WTC11 (cell line): ENCODE data around the gene WDR89. TPM values are rescaled to one million over a fixed set of nuclear protein-coding genes. Genes with fewer than 3 reads are reported as not detected.

Experiments
- ATAC-seq: fragments of 200-7000 bp; cut with Tn5 transposase; 2 replicates; pipeline ENCODE4 v1.10.0; 2021; ENCODE audit warnings: mild to moderate bottlenecking, moderate library complexity
- CTCF ChIA-PET: fragments of 300-600 bp; sonication (Branson Sonifier 250); formaldehyde crosslinking; loops from one replicate; lab custom pipeline; 2021; ENCODE audit warnings: antibody characterized with exemption; lab: Charles Lee
- POLR2A ChIA-PET: fragments of 350-600 bp; sonication (Branson Sonifier 250); formaldehyde crosslinking; loops from one replicate; lab custom pipeline; 2021; ENCODE audit warnings: antibody characterized with exemption; lab: Charles Lee
- DNase-seq: peaks from one replicate; pipeline ENCODE4 v3.0.0; 2021; ENCODE audit warnings: low spot score
- H3K27ac Mint-ChIP-seq: 2 replicates; pipeline ENCODE4 v1.8.0; 2021; ENCODE audit warnings: mixed read lengths
- H3K27me3 Mint-ChIP-seq: 2 replicates; pipeline ENCODE4 v1.8.0; 2021; ENCODE audit warnings: low read depth, mild to moderate bottlenecking, moderate library complexity, mixed read lengths
- H3K36me3 Mint-ChIP-seq: 2 replicates; pipeline ENCODE4 v1.8.0; 2021; ENCODE audit warnings: mixed read lengths
- H3K4me1 Mint-ChIP-seq: 2 replicates; pipeline ENCODE4 v1.8.0; 2022; ENCODE audit warnings: mixed read lengths
- H3K4me3 Mint-ChIP-seq: 2 replicates; pipeline ENCODE4 v1.8.0; 2021; ENCODE audit warnings: mild to moderate bottlenecking, moderate library complexity, mixed read lengths
- H3K9me3 Mint-ChIP-seq: 2 replicates; pipeline ENCODE4 v1.8.0; 2021; ENCODE audit warnings: mixed read lengths
- ATF1 ChIP-seq: sonication (generic); formaldehyde crosslinking; IDR thresholded peaks from 2 replicates; pipeline ENCODE4 v1.8.1; 2023; ENCODE audit warnings: mild to moderate bottlenecking, moderate library complexity, missing genetic modification reagents
- ELF4 ChIP-seq: sonication (generic); formaldehyde crosslinking; IDR thresholded peaks from 2 replicates; pipeline ENCODE4 v1.8.1; 2022; ENCODE audit warnings: low read depth, mild to moderate bottlenecking, moderate library complexity, missing genetic modification reagents
- ETV6 ChIP-seq: sonication (generic); formaldehyde crosslinking; IDR thresholded peaks from 2 replicates; pipeline ENCODE4 v1.8.1; 2022; ENCODE audit warnings: mild to moderate bottlenecking, missing genetic modification reagents
- FOXP1 ChIP-seq: sonication (generic); formaldehyde crosslinking; IDR thresholded peaks from 2 replicates; pipeline ENCODE4 v1.8.0; 2022; ENCODE audit warnings: missing genetic modification reagents, mild to moderate bottlenecking, moderate library complexity, borderline replicate concordance
- HMGA2 ChIP-seq: fragments of 250-450 bp; sonication (Bioruptor Pico); IDR thresholded peaks from 2 replicates; pipeline ENCODE4 v1.4.0; 2021; ENCODE audit warnings: mild to moderate bottlenecking, moderate library complexity
- NFE2L1 ChIP-seq: sonication (generic); formaldehyde crosslinking; IDR thresholded peaks from 2 replicates; pipeline ENCODE4 v1.8.1; 2023; ENCODE audit warnings: missing genetic modification reagents
- NFYB ChIP-seq: sonication (generic); formaldehyde crosslinking; conservative IDR thresholded peaks from 2 replicates; pipeline ENCODE4 v1.8.0; 2022; ENCODE audit warnings: low read depth, missing genetic modification reagents
- OVOL2 ChIP-seq: fragments of 250-450 bp; sonication (Bioruptor Pico); IDR thresholded peaks from 2 replicates; pipeline ENCODE4 v1.9.0; 2021; ENCODE audit warnings: mild to moderate bottlenecking, borderline replicate concordance
- PRRX2 ChIP-seq: fragments of 250-450 bp; sonication (Bioruptor Pico); IDR thresholded peaks from 2 replicates; pipeline ENCODE4 v1.8.0; 2021; ENCODE audit warnings: mild to moderate bottlenecking
- RELA ChIP-seq: sonication (generic); formaldehyde crosslinking; IDR thresholded peaks from 2 replicates; pipeline ENCODE4 v1.8.1; 2022; ENCODE audit warnings: missing genetic modification reagents, mild to moderate bottlenecking, borderline replicate concordance
- RORB ChIP-seq: fragments of 250-450 bp; sonication (Bioruptor Pico); IDR thresholded peaks from 2 replicates; pipeline ENCODE4 v1.9.0; 2021; ENCODE audit warnings: mild to moderate bottlenecking
- SMAD3 ChIP-seq: sonication (generic); formaldehyde crosslinking; IDR thresholded peaks from 2 replicates; pipeline ENCODE4 v1.8.0; 2022; ENCODE audit warnings: missing genetic modification reagents, mild to moderate bottlenecking, borderline replicate concordance
- SOX15 ChIP-seq: fragments of 250-450 bp; sonication (Bioruptor Pico); IDR thresholded peaks from 2 replicates; pipeline ENCODE4 v1.9.0; 2021; ENCODE audit warnings: mild to moderate bottlenecking
- SP1 ChIP-seq: sonication (generic); formaldehyde crosslinking; conservative IDR thresholded peaks from 2 replicates; pipeline ENCODE4 v1.8.1; 2022; ENCODE audit warnings: missing genetic modification reagents
- TCF7 ChIP-seq: sonication (generic); formaldehyde crosslinking; IDR thresholded peaks from 2 replicates; pipeline ENCODE4 v1.8.0; 2022; ENCODE audit warnings: mild to moderate bottlenecking, low read depth, missing genetic modification reagents, moderate library complexity
- TEAD1 ChIP-seq: sonication (generic); formaldehyde crosslinking; IDR thresholded peaks from 2 replicates; pipeline ENCODE4 v1.8.0; 2022; ENCODE audit warnings: mild to moderate bottlenecking, missing genetic modification reagents
- TEAD4 ChIP-seq: sonication (generic); formaldehyde crosslinking; IDR thresholded peaks from 2 replicates; pipeline ENCODE4 v1.8.0; 2022; ENCODE audit warnings: mild to moderate bottlenecking, missing genetic modification reagents
- ZNF416 ChIP-seq: fragments of 250-450 bp; sonication (Bioruptor Pico); IDR thresholded peaks from 2 replicates; pipeline ENCODE4 v1.9.0; 2021; ENCODE audit warnings: mild to moderate bottlenecking, inconsistent platforms
- total RNA-seq: library from RNA; stranded (reverse); gene quantifications from 3 replicates; pipeline ENCODE4 v1.2.3, GENCODE V29; 2021
- TF ChIP-seq, protein P1 (sequence below): sonication (generic); formaldehyde crosslinking; IDR thresholded peaks from 2 replicates; pipeline ENCODE4 v1.8.1; 2023; ENCODE audit warnings: mild to moderate bottlenecking, moderate library complexity, missing genetic modification reagents
- TF ChIP-seq, protein P2 (sequence below): sonication (generic); formaldehyde crosslinking; IDR thresholded peaks from 2 replicates; pipeline ENCODE4 v1.8.1; 2022; ENCODE audit warnings: low read depth, missing genetic modification reagents, borderline replicate concordance
- TF ChIP-seq, protein P3 (sequence below): fragments of 250-450 bp; sonication (Bioruptor Pico); IDR thresholded peaks from 2 replicates; pipeline ENCODE4 v1.9.0; 2021; ENCODE audit warnings: mild to moderate bottlenecking
- TF ChIP-seq, protein P4 (sequence below): sonication (generic); formaldehyde crosslinking; IDR thresholded peaks from 2 replicates; pipeline ENCODE4 v1.8.0; 2022; ENCODE audit warnings: mild to moderate bottlenecking, missing genetic modification reagents
- TF ChIP-seq, protein P5 (sequence below): sonication (generic); formaldehyde crosslinking; IDR thresholded peaks from 2 replicates; pipeline ENCODE4 v1.8.0; 2023; ENCODE audit warnings: missing genetic modification reagents
- TF ChIP-seq, protein P6 (sequence below): sonication (generic); formaldehyde crosslinking; IDR thresholded peaks from 2 replicates; pipeline ENCODE4 v1.8.1; 2023; ENCODE audit warnings: mild to moderate bottlenecking, missing genetic modification reagents, moderate library complexity
- TF ChIP-seq, protein P7 (sequence below): sonication (generic); formaldehyde crosslinking; IDR thresholded peaks from 2 replicates; pipeline ENCODE4 v1.8.0; 2022; ENCODE audit warnings: mild to moderate bottlenecking, missing genetic modification reagents

WDR89 gene
- total RNA-seq, 1 experiment from 2014 or later = 27.5 TPM

DNA sequence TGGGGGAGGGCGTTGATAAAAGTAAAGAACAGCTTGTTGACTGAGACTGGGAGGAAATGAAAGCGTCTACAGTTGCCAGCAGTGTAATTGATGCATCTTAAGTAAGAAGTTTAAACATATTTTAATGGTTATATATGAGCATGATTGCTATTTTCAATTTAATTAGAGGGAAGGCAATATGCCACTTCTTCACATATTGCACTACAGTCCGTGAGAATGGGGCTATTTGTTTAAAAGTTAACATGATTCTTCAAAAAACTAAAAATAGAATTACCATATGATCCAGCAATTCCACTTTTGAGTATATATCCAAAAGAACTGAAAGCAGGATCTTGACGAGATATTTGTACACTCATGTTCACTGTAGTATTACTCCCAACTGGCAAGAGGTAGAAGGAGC lies 60.2 kb downstream of the WDR89 start (continued):
- TF ChIP-seq, protein P1, sequence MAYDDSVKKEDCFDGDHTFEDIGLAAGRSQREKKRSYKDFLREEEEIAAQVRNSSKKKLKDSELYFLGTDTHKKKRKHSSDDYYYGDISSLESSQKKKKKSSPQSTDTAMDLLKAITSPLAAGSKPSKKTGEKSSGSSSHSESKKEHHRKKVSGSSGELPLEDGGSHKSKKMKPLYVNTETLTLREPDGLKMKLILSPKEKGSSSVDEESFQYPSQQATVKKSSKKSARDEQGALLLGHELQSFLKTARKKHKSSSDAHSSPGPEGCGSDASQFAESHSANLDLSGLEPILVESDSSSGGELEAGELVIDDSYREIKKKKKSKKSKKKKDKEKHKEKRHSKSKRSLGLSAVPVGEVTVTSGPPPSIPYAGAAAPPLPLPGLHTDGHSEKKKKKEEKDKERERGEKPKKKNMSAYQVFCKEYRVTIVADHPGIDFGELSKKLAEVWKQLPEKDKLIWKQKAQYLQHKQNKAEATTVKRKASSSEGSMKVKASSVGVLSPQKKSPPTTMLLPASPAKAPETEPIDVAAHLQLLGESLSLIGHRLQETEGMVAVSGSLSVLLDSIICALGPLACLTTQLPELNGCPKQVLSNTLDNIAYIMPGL = no peak
- TF ChIP-seq RELA (CRISPR knock-in tag) = no peak
- TF ChIP-seq, protein P2, sequence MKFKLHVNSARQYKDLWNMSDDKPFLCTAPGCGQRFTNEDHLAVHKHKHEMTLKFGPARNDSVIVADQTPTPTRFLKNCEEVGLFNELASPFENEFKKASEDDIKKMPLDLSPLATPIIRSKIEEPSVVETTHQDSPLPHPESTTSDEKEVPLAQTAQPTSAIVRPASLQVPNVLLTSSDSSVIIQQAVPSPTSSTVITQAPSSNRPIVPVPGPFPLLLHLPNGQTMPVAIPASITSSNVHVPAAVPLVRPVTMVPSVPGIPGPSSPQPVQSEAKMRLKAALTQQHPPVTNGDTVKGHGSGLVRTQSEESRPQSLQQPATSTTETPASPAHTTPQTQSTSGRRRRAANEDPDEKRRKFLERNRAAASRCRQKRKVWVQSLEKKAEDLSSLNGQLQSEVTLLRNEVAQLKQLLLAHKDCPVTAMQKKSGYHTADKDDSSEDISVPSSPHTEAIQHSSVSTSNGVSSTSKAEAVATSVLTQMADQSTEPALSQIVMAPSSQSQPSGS = no peak
- TF ChIP-seq ELF4 (CRISPR knock-in tag) = no peak
- TF ChIP-seq, protein P3, sequence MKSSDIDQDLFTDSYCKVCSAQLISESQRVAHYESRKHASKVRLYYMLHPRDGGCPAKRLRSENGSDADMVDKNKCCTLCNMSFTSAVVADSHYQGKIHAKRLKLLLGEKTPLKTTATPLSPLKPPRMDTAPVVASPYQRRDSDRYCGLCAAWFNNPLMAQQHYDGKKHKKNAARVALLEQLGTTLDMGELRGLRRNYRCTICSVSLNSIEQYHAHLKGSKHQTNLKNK (CRISPR knock-in tag) = no peak
- no peak for TF ChIP-seq TCF7 (CRISPR knock-in tag)
- no peak for TF ChIP-seq RORB (CRISPR knock-in tag)

DNA sequence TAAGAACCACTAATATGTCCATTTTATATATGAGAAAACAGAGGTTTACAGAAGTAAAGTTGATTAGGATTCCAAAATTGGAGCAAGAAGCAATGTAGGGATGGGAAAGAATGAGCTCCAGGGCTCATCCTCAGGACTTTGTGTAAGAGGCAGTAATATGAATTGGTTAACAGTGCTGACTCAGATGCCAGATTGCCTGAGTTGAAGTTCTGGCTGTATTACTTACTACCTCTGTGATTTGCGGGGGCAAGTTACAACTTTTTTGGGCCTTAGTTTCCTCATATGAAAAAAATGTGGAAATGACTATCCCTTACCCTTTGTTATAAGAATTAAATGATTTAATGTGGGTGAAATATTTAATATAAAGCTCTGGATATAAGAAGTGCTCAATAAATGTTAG lies 63.4 kb downstream of the WDR89 start:
- CTCF ChIA-PET = no interaction called here

DNA sequence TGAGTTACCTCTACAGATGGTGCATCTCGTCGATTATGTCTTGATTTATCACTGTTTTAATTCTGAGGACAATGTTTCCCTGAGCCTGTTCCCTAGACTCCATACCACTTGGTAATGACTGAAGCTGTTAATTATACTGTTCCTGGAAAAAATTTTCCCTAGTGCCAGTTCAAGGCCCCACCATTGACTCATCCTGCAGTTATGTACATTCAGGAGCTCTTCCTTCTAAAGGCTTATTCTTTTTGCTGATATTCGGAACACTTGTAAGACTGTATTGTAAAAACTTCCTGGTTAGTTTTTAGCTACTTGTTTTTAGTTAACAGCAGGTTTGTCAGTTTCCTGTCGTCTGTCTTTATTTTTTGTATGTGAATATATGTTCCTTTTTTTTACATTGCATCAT lies 68.1 kb downstream of the WDR89 start:
- Mint-ChIP-seq H3K27me3 (no peaks in the 10 kb centered on the region; the same call in 1 of the 2 replicates), H3K27ac (no peak overlapping the region), H3K4me1 (no peaks in the 10 kb centered on the region), H3K36me3 (no peaks in the 10 kb centered on the region), H3K4me3 (no peak overlapping the region), H3K9me3 (no peaks in the 10 kb centered on the region)
- CTCF ChIA-PET = no interaction called here
- ATAC-seq = no peak
- DNase-seq = no peak
- POLR2A ChIA-PET = no interaction called here
- TF ChIP-seq PRRX2 (CRISPR knock-in tag) (no peak), HMGA2 (CRISPR knock-in tag) (no peak), SP1 (CRISPR knock-in tag) (no peak), OVOL2 (CRISPR knock-in tag) (no peak), SOX15 (CRISPR knock-in tag) (no peak), TEAD1 (CRISPR knock-in tag) (no peak), SMAD3 (CRISPR knock-in tag) (no peak)
- TF ChIP-seq, protein P4, sequence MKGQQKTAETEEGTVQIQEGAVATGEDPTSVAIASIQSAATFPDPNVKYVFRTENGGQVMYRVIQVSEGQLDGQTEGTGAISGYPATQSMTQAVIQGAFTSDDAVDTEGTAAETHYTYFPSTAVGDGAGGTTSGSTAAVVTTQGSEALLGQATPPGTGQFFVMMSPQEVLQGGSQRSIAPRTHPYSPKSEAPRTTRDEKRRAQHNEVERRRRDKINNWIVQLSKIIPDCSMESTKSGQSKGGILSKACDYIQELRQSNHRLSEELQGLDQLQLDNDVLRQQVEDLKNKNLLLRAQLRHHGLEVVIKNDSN (CRISPR knock-in tag) = no peak
- TF ChIP-seq, protein P5, sequence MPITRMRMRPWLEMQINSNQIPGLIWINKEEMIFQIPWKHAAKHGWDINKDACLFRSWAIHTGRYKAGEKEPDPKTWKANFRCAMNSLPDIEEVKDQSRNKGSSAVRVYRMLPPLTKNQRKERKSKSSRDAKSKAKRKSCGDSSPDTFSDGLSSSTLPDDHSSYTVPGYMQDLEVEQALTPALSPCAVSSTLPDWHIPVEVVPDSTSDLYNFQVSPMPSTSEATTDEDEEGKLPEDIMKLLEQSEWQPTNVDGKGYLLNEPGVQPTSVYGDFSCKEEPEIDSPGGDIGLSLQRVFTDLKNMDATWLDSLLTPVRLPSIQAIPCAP = no peak

More for the DNA sequence above, 63.4 kb downstream of the WDR89 start:
- DNase-seq (no peak), ATAC-seq (no peak)
- H3K4me1 Mint-ChIP-seq = no peaks in the 10 kb centered on the region
- TF ChIP-seq TEAD4 (CRISPR knock-in tag) = no peak
- no peak for TF ChIP-seq FOXP1 (CRISPR knock-in tag)
- TF ChIP-seq, all 79 proteins: peak for 0
- Mint-ChIP-seq H3K4me3 (no peak overlapping the region), H3K27me3 (no peaks in the 10 kb centered on the region), H3K36me3 (no peaks in the 10 kb centered on the region), H3K9me3 (no peaks in the 10 kb centered on the region), H3K27ac (no peak overlapping the region)
- POLR2A ChIA-PET = no interaction called here

DNA sequence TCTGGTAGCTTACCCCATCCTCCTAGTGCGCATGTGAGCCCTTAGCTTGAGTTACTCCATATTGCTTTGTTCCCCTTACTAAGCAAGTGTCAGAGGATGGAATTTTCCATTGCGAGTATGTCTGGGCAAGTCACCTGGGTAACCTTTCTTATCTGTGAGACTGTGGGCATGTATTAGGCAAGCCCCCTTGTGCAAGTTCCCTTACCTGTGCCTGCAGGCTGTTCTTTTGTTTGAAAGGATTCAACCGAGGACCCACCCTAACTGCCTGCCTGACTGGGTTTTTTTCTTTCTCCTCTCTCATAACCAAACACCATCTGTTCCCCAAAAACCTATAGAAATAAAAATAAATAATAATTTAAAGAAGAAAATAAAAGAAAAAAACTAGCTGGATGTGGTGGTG lies 76.2 kb downstream of the WDR89 start:
- Mint-ChIP-seq H3K36me3 (no peaks in the 10 kb centered on the region), H3K9me3 (peaks cover 4% of the 10 kb centered on the region; the same call in 1 of the 2 replicates), H3K4me1 (no peaks in the 10 kb centered on the region), H3K27me3 (peaks cover 4% of the 10 kb centered on the region; the same call in 1 of the 2 replicates)
- no peak for ATAC-seq
- CTCF ChIA-PET = no interaction called here
- TF ChIP-seq NFE2L1 (CRISPR knock-in tag) (no peak), NFYB (CRISPR knock-in tag) (no peak), ATF1 (CRISPR knock-in tag) (no peak), ZNF416 (no peak), ETV6 (no peak), TEAD4 (CRISPR knock-in tag) (no peak)
- TF ChIP-seq, protein P6, sequence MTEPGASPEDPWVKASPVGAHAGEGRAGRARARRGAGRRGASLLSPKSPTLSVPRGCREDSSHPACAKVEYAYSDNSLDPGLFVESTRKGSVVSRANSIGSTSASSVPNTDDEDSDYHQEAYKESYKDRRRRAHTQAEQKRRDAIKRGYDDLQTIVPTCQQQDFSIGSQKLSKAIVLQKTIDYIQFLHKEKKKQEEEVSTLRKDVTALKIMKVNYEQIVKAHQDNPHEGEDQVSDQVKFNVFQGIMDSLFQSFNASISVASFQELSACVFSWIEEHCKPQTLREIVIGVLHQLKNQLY = no peak
- TF ChIP-seq, protein P4 (CRISPR knock-in tag) = no peak
- TF ChIP-seq, protein P7, sequence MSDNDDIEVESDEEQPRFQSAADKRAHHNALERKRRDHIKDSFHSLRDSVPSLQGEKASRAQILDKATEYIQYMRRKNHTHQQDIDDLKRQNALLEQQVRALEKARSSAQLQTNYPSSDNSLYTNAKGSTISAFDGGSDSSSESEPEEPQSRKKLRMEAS (CRISPR knock-in tag) = no peak
- TF ChIP-seq, all 79 proteins: peak for 0
- H3K4me3 Mint-ChIP-seq = no peak overlapping the region
- POLR2A ChIA-PET = no interaction called here
- H3K27ac Mint-ChIP-seq = no peak overlapping the region
- no peak for DNase-seq
